Activated T-helper 2 cell treated with anti-CD3 and anti-CD28 coated beads, Interferon-gamma antibody, Interleukin-2, Interleukin-4, amounts not matched to agents 10 μg/mL and 5 μg/mL and 100 μg/mL, durations not matched to agents 14 hours and 24 hours and 36 hours (primary cell): ENCODE data around the gene FARP1. TPM values are rescaled to one million over a fixed set of nuclear protein-coding genes. Genes with fewer than 3 reads are reported as not detected.

Experiments
- DNase-seq: peaks from one replicate; pipeline ENCODE4 v3.0.0; 2021; ENCODE audit warnings: low spot score
- H3K27ac Mint-ChIP-seq: one replicate; pipeline ENCODE4 v1.8.0; 2021; ENCODE audit warnings: mixed read lengths
- H3K27me3 Mint-ChIP-seq: one replicate; pipeline ENCODE4 v1.8.0; 2021; ENCODE audit warnings: low read depth, mixed read lengths
- H3K36me3 Mint-ChIP-seq: one replicate; pipeline ENCODE4 v1.8.0; 2021; ENCODE audit warnings: low read depth, mixed read lengths
- H3K4me1 Mint-ChIP-seq: one replicate; pipeline ENCODE4 v1.8.0; 2021; ENCODE audit warnings: low read depth, mixed read lengths
- H3K4me3 Mint-ChIP-seq: one replicate; pipeline ENCODE4 v1.8.0; 2021; ENCODE audit warnings: low read depth, mild to moderate bottlenecking, moderate library complexity, mixed read lengths
- H3K9me3 Mint-ChIP-seq: one replicate; pipeline ENCODE4 v1.8.0; 2021; ENCODE audit warnings: mixed read lengths
- intact Hi-C: fragments of 100-400 bp; cut with micrococcal nuclease; formaldehyde crosslinking; loops from one replicate; pipeline ENCODE4 v1.15.1; 2023
- total RNA-seq: library from RNA; stranded (reverse); gene quantifications from 2 replicates; pipeline ENCODE4 v1.2.3, GENCODE V29; 2022

FARP1 gene
- total RNA-seq, 1 donor from 2014 or later: 0.89 TPM

DNA sequence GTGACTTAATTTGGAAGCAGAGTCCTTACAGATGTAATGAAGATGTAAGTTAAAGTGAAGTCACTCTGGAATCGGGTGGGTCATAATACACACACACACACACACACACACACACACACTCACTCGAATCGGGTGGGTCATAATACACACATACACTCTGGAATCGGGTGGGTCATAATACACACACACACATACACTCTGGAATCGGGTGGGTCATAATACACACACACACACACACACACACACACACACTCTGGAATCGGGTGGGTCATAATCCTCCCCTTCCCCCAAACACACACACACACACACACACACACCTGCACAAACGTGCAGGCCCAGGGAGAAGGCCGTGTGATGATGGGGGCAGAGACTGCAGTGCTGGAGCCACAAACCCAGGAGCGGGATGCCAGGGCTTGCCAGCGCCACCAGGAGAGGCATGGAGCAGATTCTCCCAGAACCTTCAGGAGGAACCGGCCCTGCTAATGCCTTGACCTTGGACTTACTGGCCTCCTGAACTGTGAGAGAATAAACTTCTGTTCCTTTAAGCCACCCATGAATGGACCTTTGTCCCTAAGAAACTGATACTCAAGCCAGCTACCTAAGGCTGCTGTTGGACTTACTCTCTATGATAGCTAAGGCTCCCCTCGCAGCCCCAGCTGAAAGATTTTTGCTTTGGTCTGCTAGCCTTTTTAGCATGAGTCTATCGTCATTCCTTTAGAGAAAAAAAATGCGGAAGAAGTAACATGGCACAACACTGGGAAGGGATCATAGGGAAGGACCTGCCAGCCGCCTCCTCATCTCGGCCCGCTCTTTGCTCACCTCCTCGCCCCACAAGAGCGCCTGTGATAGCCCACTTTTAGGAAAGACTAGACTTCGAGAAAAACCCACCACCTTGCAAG, 170.4 kb downstream of the FARP1 start:
- H3K9me3 Mint-ChIP-seq: no peaks in the 10 kb centered on the region
- H3K27ac Mint-ChIP-seq: no peak overlapping the region
- intact Hi-C loops: no loop called here
- no peak overlapping the region for H3K4me3 Mint-ChIP-seq
- no peaks in the 10 kb centered on the region for H3K27me3 Mint-ChIP-seq
- H3K4me1 Mint-ChIP-seq: no peaks in the 10 kb centered on the region
- no peaks in the 10 kb centered on the region for H3K36me3 Mint-ChIP-seq
- DNase-seq: no peak

DNA sequence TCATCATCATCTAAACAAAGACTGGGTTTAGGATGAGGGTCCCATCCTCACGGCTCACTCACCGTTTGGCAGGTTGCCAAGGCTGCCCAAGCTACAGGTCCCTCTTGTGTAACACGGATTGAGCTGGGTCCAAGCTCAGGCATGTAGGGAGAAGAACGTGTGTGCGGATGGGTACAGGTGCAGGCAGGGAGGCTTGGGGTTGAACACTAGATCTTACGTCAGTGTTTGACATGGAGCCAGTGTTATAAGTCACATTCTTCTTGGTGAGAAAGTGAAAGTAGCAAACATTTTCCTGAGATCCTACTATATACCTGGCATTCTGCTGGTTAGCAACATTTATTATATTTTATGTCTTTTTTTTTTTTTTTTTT, 171.0 kb downstream of the FARP1 start:
- H3K27ac Mint-ChIP-seq: no peak overlapping the region
- H3K9me3 Mint-ChIP-seq: no peaks in the 10 kb centered on the region
- H3K27me3 Mint-ChIP-seq: no peaks in the 10 kb centered on the region
- intact Hi-C loops: no loop called here
- no peaks in the 10 kb centered on the region for H3K4me1 Mint-ChIP-seq
- no peaks in the 10 kb centered on the region for H3K36me3 Mint-ChIP-seq
- DNase-seq: no peak
- H3K4me3 Mint-ChIP-seq: no peak overlapping the region

DNA sequence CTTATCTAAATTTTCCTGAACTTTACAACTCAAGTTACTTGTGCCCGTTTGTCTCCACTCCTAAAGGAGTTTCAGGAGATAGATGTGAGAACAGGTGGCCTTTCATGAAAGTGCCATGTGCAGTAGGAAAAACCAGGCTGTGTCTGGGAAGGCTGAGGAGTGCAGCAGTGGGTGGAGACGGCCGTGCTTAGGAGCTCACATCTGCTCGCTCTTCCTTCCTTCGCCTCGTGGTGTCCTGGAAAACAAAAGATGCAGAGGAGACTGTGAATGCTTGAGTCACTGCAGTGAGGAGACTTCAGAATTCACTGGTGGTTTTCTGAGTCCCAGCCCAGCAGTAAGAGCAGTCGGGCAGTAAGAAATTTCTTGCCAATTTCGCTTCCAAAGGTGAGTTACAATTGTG, 172.6 kb downstream of the FARP1 start:
- no peak overlapping the region for H3K27ac Mint-ChIP-seq
- no peaks in the 10 kb centered on the region for H3K9me3 Mint-ChIP-seq
- intact Hi-C loops: no loop called here

DNA sequence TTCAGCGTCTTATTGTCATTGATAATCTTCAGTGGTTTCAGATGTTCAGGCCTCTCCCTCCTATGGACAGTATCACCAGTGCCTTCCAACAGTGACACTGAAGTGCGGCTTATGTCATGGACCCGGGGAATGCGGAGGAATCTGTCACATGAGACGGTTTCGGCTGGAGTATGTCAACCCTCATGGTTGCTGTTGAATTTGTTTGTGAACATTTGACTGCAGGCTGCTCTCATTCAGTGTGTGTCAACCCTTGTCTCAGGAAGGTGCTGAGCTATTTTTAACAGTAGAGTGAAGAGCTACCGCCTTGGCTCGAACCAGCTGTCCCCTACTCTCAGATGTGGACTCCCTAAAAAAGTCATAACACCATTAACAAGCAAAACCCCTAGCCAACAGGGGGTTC, 173.0 kb downstream of the FARP1 start:
- H3K27me3 Mint-ChIP-seq: no peaks in the 10 kb centered on the region
- no peak overlapping the region for H3K4me3 Mint-ChIP-seq
- H3K4me1 Mint-ChIP-seq: no peaks in the 10 kb centered on the region
- H3K36me3 Mint-ChIP-seq: no peaks in the 10 kb centered on the region
- no peak for DNase-seq
- no peaks in the 10 kb centered on the region for H3K9me3 Mint-ChIP-seq
- H3K27ac Mint-ChIP-seq: no peak overlapping the region
- intact Hi-C loops: no loop called here

More for the DNA sequence above, 172.6 kb downstream of the FARP1 start:
- H3K36me3 Mint-ChIP-seq: no peaks in the 10 kb centered on the region
- no peak for DNase-seq
- H3K4me1 Mint-ChIP-seq: no peaks in the 10 kb centered on the region
- no peak overlapping the region for H3K4me3 Mint-ChIP-seq
- no peaks in the 10 kb centered on the region for H3K27me3 Mint-ChIP-seq

DNA sequence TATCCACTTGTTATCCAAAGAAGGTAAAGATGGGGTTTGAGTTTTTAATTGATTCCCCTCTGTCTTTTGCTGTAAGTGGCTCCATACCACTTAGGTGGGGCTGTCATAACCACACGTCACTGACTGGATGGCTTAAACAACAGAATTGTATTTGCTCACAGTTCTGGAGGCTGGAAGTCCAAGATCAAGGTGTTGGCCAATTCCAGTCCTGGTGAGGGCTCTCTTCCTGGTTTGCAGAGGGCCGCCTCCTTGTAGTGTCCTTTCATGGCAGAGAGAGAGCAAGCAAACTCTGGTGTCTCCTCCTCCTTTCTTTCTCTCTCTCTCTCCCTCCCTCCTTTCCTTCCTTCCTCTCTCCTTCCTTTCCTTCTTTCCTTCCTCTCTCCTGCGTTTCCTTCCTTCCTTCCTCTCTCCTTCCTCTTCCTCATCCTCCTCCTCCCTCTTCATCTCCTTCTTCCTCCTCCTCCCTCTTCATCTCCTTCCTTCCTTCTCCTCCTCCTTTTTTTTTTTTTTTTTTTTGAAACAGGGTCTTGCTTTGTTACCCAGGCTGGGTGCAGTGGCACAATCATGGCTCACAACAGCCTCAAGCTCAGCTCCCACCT, 174.8 kb downstream of the FARP1 start:
- DNase-seq: no peak
- no peak overlapping the region for H3K27ac Mint-ChIP-seq
- no peaks in the 10 kb centered on the region for H3K9me3 Mint-ChIP-seq
- no peaks in the 10 kb centered on the region for H3K4me1 Mint-ChIP-seq
- no peaks in the 10 kb centered on the region for H3K27me3 Mint-ChIP-seq
- H3K36me3 Mint-ChIP-seq: no peaks in the 10 kb centered on the region
- intact Hi-C loops: no loop called here
- no peak overlapping the region for H3K4me3 Mint-ChIP-seq

DNA sequence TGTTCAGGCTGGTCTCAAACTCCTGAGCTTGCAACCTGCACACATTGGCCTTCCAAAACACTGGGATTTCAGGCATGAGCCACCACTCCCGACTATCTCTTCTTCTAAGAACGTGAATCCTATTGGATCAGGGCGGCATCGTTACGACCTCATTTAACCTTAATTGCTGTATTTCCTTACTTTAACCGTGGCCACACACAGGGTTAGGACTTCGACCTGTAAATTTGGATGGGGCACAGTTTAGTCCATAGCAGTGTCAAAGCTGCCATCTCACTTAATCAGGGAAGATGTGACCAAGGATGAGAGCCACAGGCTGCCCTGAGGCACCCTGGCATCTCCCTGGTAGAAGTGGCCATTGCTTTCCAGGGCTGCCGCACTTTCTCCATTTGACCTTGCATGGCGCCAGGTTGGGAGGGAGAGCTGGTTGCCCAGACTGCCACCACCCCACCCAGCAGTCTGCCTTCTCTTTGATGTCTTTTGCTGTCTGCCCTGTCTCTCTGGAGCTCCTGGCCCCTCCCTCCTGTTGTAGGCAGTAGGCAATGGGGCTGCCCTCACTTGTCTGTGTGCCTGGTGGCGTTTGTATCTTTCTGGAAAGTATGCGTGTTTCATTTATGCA, 175.5 kb downstream of the FARP1 start:
- DNase-seq: no peak
- Mint-ChIP-seq H3K9me3 (no peaks in the 10 kb centered on the region), H3K27ac (no peak overlapping the region), H3K4me1 (no peaks in the 10 kb centered on the region), H3K36me3 (no peaks in the 10 kb centered on the region), H3K27me3 (no peaks in the 10 kb centered on the region), H3K4me3 (no peak overlapping the region)
- intact Hi-C loops: no loop called here

DNA sequence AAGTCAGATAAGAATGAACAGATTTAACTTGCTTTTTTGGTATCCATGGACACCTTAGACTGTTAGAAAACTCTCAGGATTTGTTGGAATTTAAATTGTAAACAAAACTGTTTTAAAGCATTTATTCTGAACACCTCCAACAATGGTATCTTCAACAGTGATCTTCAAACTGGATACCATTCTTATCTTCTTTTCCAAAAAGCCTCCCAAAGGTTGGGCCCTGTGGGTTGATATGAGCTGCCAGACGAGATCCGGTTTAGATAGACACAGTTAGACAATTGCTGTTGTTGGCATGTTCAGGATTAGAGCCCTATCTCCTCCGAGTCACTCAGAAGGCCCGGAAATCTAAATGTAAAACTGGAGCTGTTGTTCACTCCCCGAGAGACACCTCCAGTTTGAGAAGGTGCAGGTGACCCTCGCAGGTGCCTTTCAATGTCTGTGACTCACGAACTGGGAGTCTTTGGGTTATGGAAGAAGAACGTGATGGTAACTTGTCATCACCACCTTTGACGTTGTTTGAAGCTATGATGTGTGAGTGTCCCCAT, 177.7 kb downstream of the FARP1 start:
- no peaks in the 10 kb centered on the region for H3K36me3 Mint-ChIP-seq
- intact Hi-C loops: no loop called here
- no peaks in the 10 kb centered on the region for H3K4me1 Mint-ChIP-seq
- H3K27ac Mint-ChIP-seq: no peak overlapping the region
- no peak overlapping the region for H3K4me3 Mint-ChIP-seq
- no peaks in the 10 kb centered on the region for H3K9me3 Mint-ChIP-seq
- H3K27me3 Mint-ChIP-seq: peaks cover 9% of the 10 kb centered on the region
- DNase-seq: no peak

DNA sequence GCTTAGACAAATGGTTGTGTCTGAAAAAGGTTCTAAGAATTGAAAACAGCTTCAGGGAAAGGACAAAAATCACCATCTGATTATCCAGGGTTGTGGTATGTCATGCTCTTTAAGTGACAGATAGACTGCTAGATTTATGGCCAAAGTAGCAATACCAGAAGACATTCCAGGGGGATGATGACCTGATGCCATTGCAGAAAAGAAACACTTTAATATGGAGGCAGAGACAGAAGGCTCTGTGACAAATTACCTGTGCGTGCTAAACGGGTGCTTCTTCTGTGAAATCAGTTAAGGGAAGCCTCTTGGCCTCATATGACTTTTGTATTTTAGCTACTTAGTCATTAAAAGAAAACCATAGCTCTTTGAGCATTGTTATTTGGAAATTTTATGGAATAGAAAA, 178.5 kb downstream of the FARP1 start:
- H3K9me3 Mint-ChIP-seq: no peaks in the 10 kb centered on the region
- H3K27me3 Mint-ChIP-seq: peaks cover 11% of the 10 kb centered on the region
- intact Hi-C loops: no loop called here
- no peaks in the 10 kb centered on the region for H3K4me1 Mint-ChIP-seq
- no peak overlapping the region for H3K27ac Mint-ChIP-seq
- H3K4me3 Mint-ChIP-seq: no peak overlapping the region
- H3K36me3 Mint-ChIP-seq: no peaks in the 10 kb centered on the region
- no peak for DNase-seq

DNA sequence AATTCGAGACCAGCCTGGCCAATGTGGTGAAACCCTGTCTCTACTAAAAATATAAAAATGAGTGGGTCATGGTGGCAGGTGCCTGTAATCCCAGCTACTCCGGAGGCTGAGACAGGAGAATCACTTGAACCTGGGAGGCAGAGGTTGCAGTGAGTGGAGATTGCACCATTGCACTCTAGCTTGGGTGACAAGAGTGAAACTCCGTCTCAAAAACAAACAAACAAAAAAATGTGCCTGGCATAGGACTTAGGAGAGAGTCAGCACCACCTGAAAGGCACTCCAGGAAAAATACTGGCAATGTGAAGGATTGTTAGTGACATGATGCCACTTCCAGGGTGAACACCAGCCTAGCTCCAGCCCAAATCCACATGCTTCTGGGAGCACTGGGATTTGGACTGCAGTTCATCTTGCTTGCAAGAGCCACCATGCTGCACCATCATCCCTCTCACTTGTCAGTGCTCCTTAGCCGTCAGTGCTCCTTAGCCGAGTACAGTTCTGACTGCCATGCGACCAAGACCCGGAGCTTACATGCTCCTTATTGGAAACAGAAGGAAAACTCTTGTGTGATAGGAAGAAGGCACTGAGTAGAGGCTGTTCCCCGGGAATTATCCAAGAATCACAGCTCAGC, 179.3 kb downstream of the FARP1 start:
- no peak overlapping the region for H3K27ac Mint-ChIP-seq
- H3K36me3 Mint-ChIP-seq: no peaks in the 10 kb centered on the region
- H3K27me3 Mint-ChIP-seq: peaks cover 11% of the 10 kb centered on the region
- DNase-seq: no peak
- no peak overlapping the region for H3K4me3 Mint-ChIP-seq
- no peaks in the 10 kb centered on the region for H3K9me3 Mint-ChIP-seq
- H3K4me1 Mint-ChIP-seq: no peaks in the 10 kb centered on the region
- intact Hi-C loops: no loop called here

DNA sequence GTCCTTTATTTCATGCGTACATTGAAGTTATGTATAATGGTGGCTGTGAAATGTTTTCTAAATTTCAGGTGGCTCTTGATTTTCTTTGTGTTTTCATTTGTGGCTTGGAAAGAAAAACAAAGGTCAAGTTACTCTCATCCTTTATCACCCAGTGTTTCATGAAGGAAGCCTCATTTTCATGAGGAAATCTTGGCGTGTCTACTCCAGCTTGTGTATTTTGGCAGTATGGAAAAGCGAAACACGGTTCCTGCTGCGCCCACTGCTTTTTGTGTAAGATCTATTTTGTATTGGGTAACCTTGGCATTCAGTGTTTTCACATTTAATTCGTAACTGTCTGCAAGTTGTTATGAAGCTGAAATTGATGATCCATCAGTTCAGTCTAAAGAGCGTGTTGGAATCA, 181.2 kb downstream of the FARP1 start:
- no peaks in the 10 kb centered on the region for H3K9me3 Mint-ChIP-seq
- H3K4me3 Mint-ChIP-seq: no peak overlapping the region
- no peaks in the 10 kb centered on the region for H3K36me3 Mint-ChIP-seq
- no peaks in the 10 kb centered on the region for H3K4me1 Mint-ChIP-seq
- H3K27me3 Mint-ChIP-seq: peaks cover 13% of the 10 kb centered on the region
- no peak overlapping the region for H3K27ac Mint-ChIP-seq
- intact Hi-C loops: no loop called here
- DNase-seq: no peak

DNA sequence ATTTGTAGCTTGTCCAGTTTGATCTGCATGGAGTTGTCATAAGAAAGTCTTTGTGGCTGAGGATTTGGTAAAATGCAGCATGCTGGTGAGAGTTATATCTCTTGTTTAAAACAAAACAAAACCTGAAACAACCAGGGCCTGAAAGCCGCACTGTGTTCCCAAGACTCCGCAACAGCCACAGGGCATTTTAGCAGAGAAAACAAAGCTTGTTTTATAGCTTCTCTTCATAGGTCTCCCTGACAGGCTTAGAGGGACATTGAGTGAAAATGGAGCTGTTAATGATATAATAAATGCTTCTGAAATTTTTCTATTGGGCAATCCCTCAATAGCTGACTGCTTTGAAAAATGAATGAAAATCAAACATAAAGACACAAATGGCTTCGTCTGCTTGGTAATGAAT, 182.8 kb downstream of the FARP1 start:
- H3K4me1 Mint-ChIP-seq: no peaks in the 10 kb centered on the region
- no peak for DNase-seq
- no peak overlapping the region for H3K4me3 Mint-ChIP-seq
- no peaks in the 10 kb centered on the region for H3K36me3 Mint-ChIP-seq
- no peak overlapping the region for H3K27ac Mint-ChIP-seq
- intact Hi-C loops: no loop called here
- H3K9me3 Mint-ChIP-seq: no peaks in the 10 kb centered on the region
- H3K27me3 Mint-ChIP-seq: peaks cover 13% of the 10 kb centered on the region

DNA sequence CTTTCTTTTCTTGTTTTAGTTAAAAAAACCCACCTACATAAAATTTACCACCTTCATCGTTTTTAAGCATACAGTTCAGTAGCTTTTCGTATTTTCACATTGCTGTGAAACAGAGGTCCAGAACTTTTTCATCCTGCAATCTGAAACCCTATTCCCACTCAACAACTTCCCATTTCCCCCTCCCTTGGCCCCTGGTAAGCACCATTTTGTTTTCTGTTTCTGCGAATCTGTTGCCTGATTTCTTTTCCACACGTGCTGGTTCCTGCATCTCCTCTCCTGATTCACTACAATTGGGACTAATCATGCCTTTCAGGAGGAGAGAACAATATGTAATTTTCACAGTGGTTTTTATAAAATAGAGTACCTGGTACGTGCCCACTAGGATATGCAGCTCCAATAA, 183.4 kb downstream of the FARP1 start:
- Mint-ChIP-seq H3K9me3 (no peaks in the 10 kb centered on the region), H3K4me1 (no peaks in the 10 kb centered on the region), H3K27me3 (peaks cover 13% of the 10 kb centered on the region), H3K36me3 (no peaks in the 10 kb centered on the region), H3K27ac (no peak overlapping the region), H3K4me3 (no peak overlapping the region)
- no peak for DNase-seq
- intact Hi-C loops: no loop called here
